ENCODE data around the gene ARHGAP30. TPM values are rescaled to one million over a fixed set of nuclear protein-coding genes. Genes with fewer than 3 reads are reported as not detected.

The ARHGAP30 gene
- total RNA-seq, 1 experiment from 2014 or later, result 0.39 TPM

GRCh38 chr1:161113915-161114314 lies 44.2 kb upstream of the ARHGAP30 start:
- ChIA-PET POLR2A (no interaction called here), CTCF (no interaction called here), RAD21 (ENCODE audit: low non-redundant PET in 1 of 2, low total read pairs in 2 of 2, uncharacterized antibody in 2 of 2, unreplicated experiment in 2 of 2) (no interaction called here)
- TF ChIP-seq EZH2phosphoT487 (IDR thresholded peaks at IDR 0.05; ENCODE audit: borderline replicate concordance) (no peak), TCF7L2 (IDR thresholded peaks at IDR 0.05; ENCODE audit: borderline replicate concordance, extremely low read depth, insufficient read depth, insufficient read length) (no peak), EGR1 (IDR thresholded peaks at IDR 0.05; ENCODE audit: low read depth) (no peak), YY1 (IDR thresholded peaks at IDR 0.05; ENCODE audit: extremely low read depth, insufficient replicate concordance, low read depth, low read length) (no peak), SIN3A (IDR thresholded peaks at IDR 0.05; ENCODE audit: low read depth) (no peak), FOSL1 (IDR thresholded peaks at IDR 0.05; ENCODE audit: low read depth) (no peak), CTCF (IDR thresholded peaks at IDR 0.05 in 2 of 3, conservative IDR thresholded peaks at IDR 0.05 in 1 of 3; ENCODE audit: borderline replicate concordance in 1 of 3, insufficient read depth in 1 of 3, low read depth in 2 of 3, low read length in 2 of 3) (no peak), MAX (IDR thresholded peaks at IDR 0.05) (no peak), SP1 (IDR thresholded peaks at IDR 0.05; ENCODE audit: low read depth) (no peak), REST (IDR thresholded peaks at IDR 0.05; ENCODE audit: low read depth) (no peak), POLR2AphosphoS5 (IDR thresholded peaks at IDR 0.05; ENCODE audit: low read depth, low read length) (no peak), EZH2 (IDR thresholded peaks at IDR 0.05) (no peak), CEBPB (IDR thresholded peaks at IDR 0.05; ENCODE audit: low read depth) (no peak)
- Histone ChIP-seq H3K4me1 (ENCODE audit: control insufficient read depth in 1 of 2, insufficient read depth in 2 of 2, low read length in 2 of 2) (peaks cover 27 to 46% of the 10 kb centered on the region in 2 experiments), H3K9ac (ENCODE audit: low read length) (no peak overlapping the region), H3K4me3 (replicated peaks in 1 of 2; ENCODE audit: low read depth in 1 of 2, low read length in 2 of 2) (no peak overlapping the region), H4K20me1 (ENCODE audit: insufficient read depth) (peaks cover 15% of the 10 kb centered on the region; the same call in 1 of the 2 replicates), H3K9me2 (ENCODE audit: insufficient read depth) (no peaks in the 10 kb centered on the region), H3K27me3 (ENCODE audit: insufficient read depth, low read length) (no peaks in the 10 kb centered on the region), H3K36me3 (ENCODE audit: control insufficient read depth in 1 of 2, insufficient read depth in 2 of 2, low read length in 2 of 2) (peaks cover 0 to 21% of the 10 kb centered on the region in 2 experiments; a peak in 1 of 4 replicates), H3K27ac (ENCODE audit: low read depth, low read length) (no peak overlapping the region), H3K4me2 (ENCODE audit: low read length) (peak overlapping the region; percentile 84; the same call in 1 of the 2 replicates), H3K9me3 (ENCODE audit: control insufficient read depth in 1 of 2, insufficient read depth in 1 of 2, low read depth in 1 of 2, low read length in 2 of 2) (no peaks in the 10 kb centered on the region), H3K79me2 (ENCODE audit: insufficient read depth, low read length) (peaks cover 100% of the 10 kb centered on the region), H2AFZ (ENCODE audit: low read depth, low read length, poor library complexity, severe bottlenecking) (no peak overlapping the region)
- DNase-seq (ENCODE audit: low read depth, low spot score) (no peak), ATAC-seq (no peak)
- intact Hi-C loops (cut with micrococcal nuclease), result no loop called here
- no TSS peak for BruUV-seq (replicated peaks)
